ENCODE results near the gene ATG2A.

DNA sequence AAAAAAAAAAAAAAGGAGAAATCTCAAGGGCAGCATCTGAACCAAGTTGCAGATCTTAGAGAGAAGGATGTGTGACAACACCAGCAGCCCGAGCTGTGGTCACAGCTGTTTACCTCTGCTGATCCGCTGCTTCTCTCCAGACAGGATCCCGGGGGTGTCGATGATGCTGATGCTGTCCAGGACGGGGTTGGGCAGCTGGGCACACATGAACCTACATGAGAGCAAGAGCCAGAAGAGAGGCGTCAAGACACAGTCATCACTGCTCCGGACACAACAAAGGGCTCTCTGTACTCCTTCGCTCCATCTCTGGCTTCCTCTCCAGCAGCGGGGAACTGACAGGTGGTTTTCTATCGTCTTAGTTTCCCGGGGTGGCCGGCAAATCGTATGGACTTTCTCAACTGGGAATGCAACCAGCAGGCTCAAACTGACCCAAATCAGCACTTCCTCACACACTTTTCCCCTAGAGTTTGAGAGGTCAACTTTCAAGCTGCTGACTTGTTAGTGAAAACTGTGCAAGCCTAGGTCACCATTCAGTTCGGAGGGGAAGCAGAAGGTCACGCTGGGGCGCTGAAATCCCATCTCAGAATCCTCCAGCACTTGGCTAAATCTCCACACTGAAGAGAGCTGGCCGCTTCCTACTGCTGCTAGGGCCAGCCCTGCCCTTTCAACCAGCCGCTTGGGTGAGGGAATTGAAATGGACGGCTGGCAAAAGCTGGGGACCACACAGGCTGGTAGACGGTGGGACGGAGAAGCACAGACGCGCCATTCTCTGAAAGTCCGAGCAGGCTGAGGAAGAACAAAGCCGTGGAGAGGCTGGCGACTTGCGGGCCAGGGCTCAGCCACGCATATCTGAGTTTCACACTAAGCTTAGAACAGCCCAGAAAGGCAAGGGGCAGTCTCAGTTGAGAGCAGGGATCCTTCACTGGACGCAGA, 42.4 kb downstream of the ATG2A start:
- TF ChIP-seq, protein P1, sequence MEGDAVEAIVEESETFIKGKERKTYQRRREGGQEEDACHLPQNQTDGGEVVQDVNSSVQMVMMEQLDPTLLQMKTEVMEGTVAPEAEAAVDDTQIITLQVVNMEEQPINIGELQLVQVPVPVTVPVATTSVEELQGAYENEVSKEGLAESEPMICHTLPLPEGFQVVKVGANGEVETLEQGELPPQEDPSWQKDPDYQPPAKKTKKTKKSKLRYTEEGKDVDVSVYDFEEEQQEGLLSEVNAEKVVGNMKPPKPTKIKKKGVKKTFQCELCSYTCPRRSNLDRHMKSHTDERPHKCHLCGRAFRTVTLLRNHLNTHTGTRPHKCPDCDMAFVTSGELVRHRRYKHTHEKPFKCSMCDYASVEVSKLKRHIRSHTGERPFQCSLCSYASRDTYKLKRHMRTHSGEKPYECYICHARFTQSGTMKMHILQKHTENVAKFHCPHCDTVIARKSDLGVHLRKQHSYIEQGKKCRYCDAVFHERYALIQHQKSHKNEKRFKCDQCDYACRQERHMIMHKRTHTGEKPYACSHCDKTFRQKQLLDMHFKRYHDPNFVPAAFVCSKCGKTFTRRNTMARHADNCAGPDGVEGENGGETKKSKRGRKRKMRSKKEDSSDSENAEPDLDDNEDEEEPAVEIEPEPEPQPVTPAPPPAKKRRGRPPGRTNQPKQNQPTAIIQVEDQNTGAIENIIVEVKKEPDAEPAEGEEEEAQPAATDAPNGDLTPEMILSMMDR (IDR thresholded peaks at IDR 0.05; ENCODE audit: poor library complexity) = no peak
- TF ChIP-seq EZH2 (IDR thresholded peaks at IDR 0.05; ENCODE audit: borderline replicate concordance) = no peak
